SK-N-SH (cell line): ENCODE data around the gene CELF5. TPM values are rescaled to one million over a fixed set of nuclear protein-coding genes. Genes with fewer than 3 reads are reported as not detected.
A peak's percentile ranks its signal among the peaks of the same experiment; 100 is the strongest.

Source experiments
- CTCF ChIA-PET: fragments of 300-600, 350-600 bp; formaldehyde crosslinking; extraction: SDS; loops from one replicate; lab custom pipeline; 2021; lab: Yijun Ruan, JAX
- POLR2A ChIA-PET: fragments of 350-600 bp; sonication (Branson Sonifier 250); formaldehyde crosslinking; extraction: SDS; loops from one replicate; lab custom pipeline; 2020; ENCODE audit warnings: antibody characterized with exemption, inconsistent platforms; lab: Yijun Ruan, JAX
- DNase-seq: peaks from one replicate; pipeline ENCODE4 v3.0.0; 2012
- H2AFZ ChIP-seq: fragments of 200-600 bp; sonication (generic); 2 replicates; pipeline ENCODE4 v1.8.1; 2016; ENCODE audit warnings: antibody characterized with exemption, mild to moderate bottlenecking, low read depth
- H3F3A ChIP-seq: fragments of 200-600 bp; sonication (generic); replicated peaks from 2 replicates; pipeline ENCODE3; 2016; ENCODE audit warnings: antibody characterized with exemption, mild to moderate bottlenecking; ENCODE audit not compliant: insufficient read depth
- H3K27ac ChIP-seq, 2 experiments: fragments of 200-500 bp in 1 of 2; fragments of 200-600 bp in 1 of 2; sonication (Bioruptor generic) in 1 of 2; sonication (generic), shearing (Covaris generic) in 1 of 2; 2 replicates each; pipeline versions ENCODE4 v1.5.1 to v1.6.1; 2014 to 2016; ENCODE audit warnings: low read depth in 2 of 2, inconsistent platforms in 1 of 2, low read length in 1 of 2, mild to moderate bottlenecking in 1 of 2, mixed read lengths in 1 of 2
- H3K27me3 ChIP-seq: fragments of 200-600 bp; sonication (generic), shearing (Covaris generic); 2 replicates; pipeline ENCODE4 v1.6.1; 2016; ENCODE audit warnings: mixed run types; ENCODE audit not compliant: insufficient read depth
- H3K36me3 ChIP-seq, 2 experiments: fragments of 200-500 bp in 1 of 2; fragments of 200-600 bp in 1 of 2; sonication (Bioruptor generic) in 1 of 2; sonication (generic) in 1 of 2; replicated peaks in 1 of 2; 2 replicates each; pipeline versions ENCODE3 to v1.5.1; 2014 to 2016; ENCODE audit warnings: low read length in 1 of 2, mild to moderate bottlenecking in 1 of 2; ENCODE audit not compliant: insufficient read depth in 2 of 2, control insufficient read depth in 1 of 2
- H3K4me1 ChIP-seq, 2 experiments: fragments of 200-500 bp in 1 of 2; fragments of 200-600 bp in 1 of 2; sonication (Bioruptor generic) in 1 of 2; sonication (generic), shearing (Covaris generic) in 1 of 2; 2 replicates each; pipeline versions ENCODE4 v1.5.1 to v1.6.1; 2014 to 2016; ENCODE audit warnings: low read depth in 1 of 2, low read length in 1 of 2, mixed run types in 1 of 2; ENCODE audit not compliant: insufficient read depth in 2 of 2, control insufficient read depth in 1 of 2
- H3K4me2 ChIP-seq: fragments of 200-600 bp; sonication (generic), shearing (Covaris generic); 2 replicates; pipeline ENCODE4 v1.6.1; 2017; ENCODE audit warnings: mixed run types
- H3K4me3 ChIP-seq, 2 experiments: fragments of 200-500 bp in 1 of 2; fragments of 200-600 bp in 1 of 2; sonication (Bioruptor generic) in 1 of 2; sonication (generic), shearing (Covaris generic) in 1 of 2; 2 replicates each; pipeline versions ENCODE4 v1.5.1 to v1.8.1; 2014 to 2016; ENCODE audit warnings: low read depth in 2 of 2, inconsistent platforms in 1 of 2, low read length in 1 of 2, mild to moderate bottlenecking in 1 of 2, mixed read lengths in 1 of 2, moderate library complexity in 1 of 2
- H3K79me2 ChIP-seq: fragments of 200-600 bp; sonication (generic); 2 replicates; pipeline ENCODE4 v1.8.1; 2017; ENCODE audit warnings: mild to moderate bottlenecking; ENCODE audit not compliant: insufficient read depth
- H3K9ac ChIP-seq: fragments of 200-600 bp; sonication (generic); 2 replicates; pipeline ENCODE4 v1.6.1; 2017; ENCODE audit warnings: mixed run types
- H3K9me2 ChIP-seq: fragments of 200-600 bp; sonication (generic); 2 replicates; pipeline ENCODE4 v1.6.1; 2017; ENCODE audit warnings: mixed run types
- H3K9me3 ChIP-seq: fragments of 200-600 bp; sonication (generic); 2 replicates; pipeline ENCODE4 v1.6.1; 2017; ENCODE audit warnings: mixed run types, mild to moderate bottlenecking, moderate library complexity
- H4K20me1 ChIP-seq: fragments of 200-600 bp; sonication (generic); 2 replicates; pipeline ENCODE4 v1.6.1; 2017; ENCODE audit warnings: mild to moderate bottlenecking, mixed run types; ENCODE audit not compliant: insufficient read depth
- CTCF ChIP-seq: fragments of 200-600 bp; sonication (generic); IDR thresholded peaks from 2 replicates; pipeline ENCODE4 v1.6.1; 2017; ENCODE audit warnings: antibody characterized with exemption, mild to moderate bottlenecking, moderate library complexity
- ELF1 ChIP-seq: IDR thresholded peaks from 2 replicates; pipeline ENCODE4 v1.4.0; 2012
- EP300 ChIP-seq, 2 experiments: IDR thresholded peaks; 2 replicates each; pipeline versions ENCODE4 v1.4.0 to v1.6.1; 2012; ENCODE audit warnings: borderline replicate concordance in 1 of 2, low read depth in 1 of 2, low read length in 1 of 2
- FOXJ3 ChIP-seq: sonication (generic); formaldehyde crosslinking; IDR thresholded peaks from 2 replicates; pipeline ENCODE4 v1.5.1; 2020; ENCODE audit warnings: mild to moderate bottlenecking, missing genetic modification reagents
- FOXM1 ChIP-seq: IDR thresholded peaks from 2 replicates; pipeline ENCODE4 v1.4.0; 2012; ENCODE audit warnings: low read depth, mild to moderate bottlenecking
- JUND ChIP-seq: IDR thresholded peaks from 2 replicates; pipeline ENCODE4 v1.4.0; 2012
- MAX ChIP-seq: IDR thresholded peaks from 2 replicates; pipeline ENCODE4 v1.4.0; 2012; ENCODE audit warnings: low read depth
- MEF2A ChIP-seq: IDR thresholded peaks from 2 replicates; pipeline ENCODE4 v1.4.0; 2012; ENCODE audit warnings: low read depth, borderline replicate concordance
- MXI1 ChIP-seq: IDR thresholded peaks from 2 replicates; pipeline ENCODE4 v1.6.1; 2012; ENCODE audit warnings: mild to moderate bottlenecking, low read depth, low read length, improper control_type of control experiment
- NFIC ChIP-seq: IDR thresholded peaks from 2 replicates; pipeline ENCODE4 v1.4.0; 2012; ENCODE audit warnings: borderline replicate concordance
- NRF1 ChIP-seq: IDR thresholded peaks from 2 replicates; pipeline ENCODE4 v1.6.1; 2012; ENCODE audit warnings: low read depth, mild to moderate bottlenecking, low read length
- RAD21 ChIP-seq: IDR thresholded peaks from 2 replicates; pipeline ENCODE4 v1.6.1; 2012; ENCODE audit warnings: mild to moderate bottlenecking, low read length
- RCOR1 ChIP-seq: fragments of 150-350 bp; IDR thresholded peaks from 2 replicates; pipeline ENCODE4 v1.6.1; 2017; ENCODE audit warnings: antibody characterized with exemption, low read length
- SMC3 ChIP-seq: IDR thresholded peaks from 2 replicates; pipeline ENCODE4 v1.6.1; 2012; ENCODE audit warnings: low read depth, low read length, improper control_type of control experiment
- TEAD4 ChIP-seq: IDR thresholded peaks from 2 replicates; pipeline ENCODE4 v1.4.0; 2012; ENCODE audit warnings: mild to moderate bottlenecking, borderline replicate concordance; ENCODE audit not compliant: insufficient read depth
- WGBS: methylation state at CpG from one replicate; pipeline ENCODE4 v1.1.6; 2017; ENCODE audit warnings: low lambda C conversion rate; 5-methylcytosine and 5-hydroxymethylcytosine counted together
- polyA plus RNA-seq, 3 experiments: library from polyadenylated mRNA; depleted of rRNA; stranded (reverse); fragments of >200 nt; gene quantifications; 2 replicates each; pipeline ENCODE4 v1.2.3, GENCODE V29; 2012
- TF ChIP-seq, protein P1 (sequence below): IDR thresholded peaks from 2 replicates; pipeline ENCODE4; 2012

Gene CELF5
- polyA plus RNA-seq, 1 of the 3 experiments (the other 2 are of a cell fraction): 0.33 TPM

DNA sequence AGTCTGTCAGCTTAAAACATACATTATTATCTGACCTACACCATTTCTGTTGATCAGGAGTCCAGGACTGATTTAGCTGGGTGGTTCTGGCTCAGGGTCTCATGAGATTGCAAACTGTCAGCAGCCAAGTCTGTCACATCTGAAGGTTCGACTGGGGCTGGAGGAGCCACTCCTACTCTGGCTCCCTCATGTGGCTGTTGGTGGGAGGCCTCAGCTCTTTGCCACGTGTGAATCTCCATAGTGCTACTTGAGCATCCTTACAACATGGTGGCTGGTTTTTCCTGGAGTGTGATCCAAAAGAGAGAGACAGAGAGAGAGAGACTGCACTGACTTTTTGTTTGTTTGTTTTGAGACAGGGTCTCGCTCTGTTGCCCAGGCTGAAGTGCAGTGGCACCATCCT is 78.3 kb downstream of the CELF5 start:
- ChIA-PET CTCF (interaction anchor here (0.8 to 7.9 kb wide), 8 partner anchors 8 to 263 kb away, joined by 3 to 88 read pairs (median 14); partner anchors contain the start of genes CELF5 and SMIM44), POLR2A (no interaction called here)

DNA sequence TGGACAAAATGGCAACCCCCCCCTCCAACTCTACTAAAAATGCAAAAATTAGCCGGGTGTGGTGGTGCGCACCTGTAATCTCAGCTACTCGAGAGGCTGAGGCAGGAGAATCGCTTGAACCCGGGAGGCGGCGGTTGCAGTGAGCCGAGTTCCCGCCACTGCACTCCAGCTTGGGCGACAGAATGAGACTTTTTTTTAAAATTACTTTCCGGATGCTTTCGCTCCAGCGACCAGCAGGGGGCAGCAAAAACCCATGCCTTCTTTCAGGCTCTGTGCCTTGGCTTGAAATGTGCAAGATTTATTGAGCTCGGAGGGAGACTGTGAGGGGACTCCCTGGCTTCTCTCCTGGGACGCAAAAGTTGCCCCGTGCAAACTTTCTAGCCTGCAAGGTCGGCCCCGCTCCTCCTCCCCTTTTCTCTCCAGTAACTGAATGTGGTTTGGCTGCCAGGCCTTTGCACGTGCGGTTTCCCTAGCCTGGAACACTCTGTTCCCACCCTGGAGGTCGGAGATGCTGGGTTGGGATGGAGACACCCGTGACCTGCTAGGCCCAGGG is 80.5 kb downstream of the CELF5 start:
- Histone ChIP-seq H3K27me3 (peaks cover 7% of the 10 kb centered on the region; the same call in 1 of the 2 replicates), H3K4me2 (no peak overlapping the region; the same call in 1 of the 2 replicates), H2AFZ (no peak overlapping the region; the same call in 1 of the 2 replicates), H4K20me1 (no peaks in the 10 kb centered on the region), H3K4me3 (peak overlapping the region in 1 of 2 experiments; percentile 50; a peak in 2 of 4 replicates), H3K9ac (no peak overlapping the region), H3K27ac (no peak overlapping the region), H3K9me3 (no peaks in the 10 kb centered on the region), H3F3A (peaks cover 5% of the 10 kb centered on the region), H3K36me3 (no peaks in the 10 kb centered on the region), H3K9me2 (no peaks in the 10 kb centered on the region), H3K4me1 (no peaks in the 10 kb centered on the region; a peak in 1 of 4 replicates), H3K79me2 (no peaks in the 10 kb centered on the region)
- TF ChIP-seq JUND (no peak), MXI1 (no peak), RCOR1 (no peak), FOXM1 (no peak), RAD21 (peak; percentile 82), CTCF (peak; percentile 93), EP300 (IDR thresholded peaks at IDR 0.05; ENCODE audit: borderline replicate concordance in 1 of 2, low read depth in 1 of 2, low read length in 1 of 2) (no peak), NRF1 (no peak), MEF2A (no peak), SMC3 (peak; percentile 59), NFIC (no peak)
- TF ChIP-seq, protein P1, sequence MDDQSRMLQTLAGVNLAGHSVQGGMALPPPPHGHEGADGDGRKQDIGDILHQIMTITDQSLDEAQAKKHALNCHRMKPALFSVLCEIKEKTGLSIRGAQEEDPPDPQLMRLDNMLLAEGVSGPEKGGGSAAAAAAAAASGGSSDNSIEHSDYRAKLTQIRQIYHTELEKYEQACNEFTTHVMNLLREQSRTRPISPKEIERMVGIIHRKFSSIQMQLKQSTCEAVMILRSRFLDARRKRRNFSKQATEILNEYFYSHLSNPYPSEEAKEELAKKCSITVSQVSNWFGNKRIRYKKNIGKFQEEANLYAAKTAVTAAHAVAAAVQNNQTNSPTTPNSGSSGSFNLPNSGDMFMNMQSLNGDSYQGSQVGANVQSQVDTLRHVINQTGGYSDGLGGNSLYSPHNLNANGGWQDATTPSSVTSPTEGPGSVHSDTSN: no peak
- CTCF ChIA-PET: interaction anchor here (0.6 to 7.9 kb wide), 45 partner anchors 8 to 395 kb away, joined by 3 to 88 read pairs (median 5); partner anchors contain the start of genes DOHH, PIP5K1C and SMIM44
- WGBS: 9% methylated on average over 21 of the region's 22 CpGs
- POLR2A ChIA-PET: no interaction called here
- DNase-seq: peak; percentile 75

More for the DNA sequence above, 78.3 kb downstream of the CELF5 start:
- Histone ChIP-seq H3F3A (peaks cover 5% of the 10 kb centered on the region), H4K20me1 (no peaks in the 10 kb centered on the region), H3K36me3 (no peaks in the 10 kb centered on the region), H3K27ac (no peak overlapping the region), H3K9ac (no peak overlapping the region), H3K9me2 (no peaks in the 10 kb centered on the region), H3K4me1 (no peaks in the 10 kb centered on the region; a peak in 1 of 4 replicates), H3K27me3 (peaks cover 28% of the 10 kb centered on the region; the same call in 1 of the 2 replicates), H3K4me2 (no peak overlapping the region), H3K79me2 (no peaks in the 10 kb centered on the region), H3K4me3 (no peak overlapping the region), H3K9me3 (no peaks in the 10 kb centered on the region), H2AFZ (no peak overlapping the region)
- WGBS: 7% methylated on average over 3 of the region's 3 CpGs
- DNase-seq: no peak
- no peak for TF ChIP-seq FOXJ3 (CRISPR knock-in tag)
- TF ChIP-seq NRF1: no peak
- no peak for TF ChIP-seq RAD21
- TF ChIP-seq TEAD4: no peak
- no peak for TF ChIP-seq ELF1
- no peak for TF ChIP-seq MAX
